Neural cell (in vitro differentiated cells): ENCODE results near the gene MRPL11. TPM values are rescaled to one million over a fixed set of nuclear protein-coding genes. Genes with fewer than 3 reads are reported as not detected.

Experiments
- H2AFZ ChIP-seq: fragments of 200-600, 300-800 bp; sonication (generic), shearing (Covaris generic); 2 replicates; pipeline ENCODE4 v1.6.0; 2014; ENCODE audit warnings: low read depth, mild to moderate bottlenecking, antibody characterized with exemption, low read length, moderate library complexity
- H3F3A ChIP-seq: fragments of 200-600 bp; shearing (Covaris generic); 2 replicates; pipeline ENCODE4 v1.6.1; 2016; ENCODE audit warnings: mild to moderate bottlenecking, moderate library complexity, mixed read lengths, antibody characterized with exemption, low read length; ENCODE audit not compliant: insufficient read depth, poor library complexity, severe bottlenecking
- H3K27ac ChIP-seq: fragments of 200-600, 300-800 bp; sonication (generic), shearing (Covaris generic); 2 replicates; pipeline ENCODE4 v1.5.1; 2014; ENCODE audit warnings: mild to moderate bottlenecking, low read length, moderate library complexity
- H3K27me3 ChIP-seq: fragments of 300-800, 200-600 bp; sonication (generic), shearing (Covaris generic); 2 replicates; pipeline ENCODE4 v1.6.0; 2014; ENCODE audit warnings: mild to moderate bottlenecking, low read depth, low read length, moderate library complexity; ENCODE audit not compliant: insufficient read depth
- H3K36me3 ChIP-seq: fragments of 300-800, 200-600 bp; sonication (generic), shearing (Covaris generic); 2 replicates; pipeline ENCODE4 v1.5.1; 2014; ENCODE audit warnings: mild to moderate bottlenecking, antibody characterized with exemption, low read length, moderate library complexity; ENCODE audit not compliant: insufficient read depth
- H3K4me2 ChIP-seq: fragments of 300-800, 200-600 bp; sonication (generic), shearing (Covaris generic); 2 replicates; pipeline ENCODE4 v1.6.0; 2014; ENCODE audit warnings: mild to moderate bottlenecking, low read length
- H3K4me3 ChIP-seq: fragments of 300-800, 200-600 bp; sonication (generic), shearing (Covaris generic); 2 replicates; pipeline ENCODE4 v1.5.1; 2014; ENCODE audit warnings: mild to moderate bottlenecking, low read length, moderate library complexity
- H3K79me2 ChIP-seq: fragments of 200-600 bp; shearing (Covaris generic); replicated peaks from 2 replicates; pipeline ENCODE4 v1.6.0; 2014; ENCODE audit warnings: mild to moderate bottlenecking, low read length, moderate library complexity; ENCODE audit not compliant: insufficient read depth
- H3K9ac ChIP-seq: fragments of 300-800, 200-600 bp; sonication (generic), shearing (Covaris generic); 2 replicates; pipeline ENCODE4 v1.6.1; 2016; ENCODE audit warnings: mild to moderate bottlenecking, low read length, mixed read lengths
- H3K9me2 ChIP-seq: fragments of 200-600 bp; shearing (Covaris generic); 2 replicates; pipeline ENCODE4 v1.6.1; 2016; ENCODE audit warnings: mild to moderate bottlenecking, low read length, mixed read lengths; ENCODE audit not compliant: insufficient read depth
- H3K9me3 ChIP-seq: fragments of 200-600, 300-800 bp; sonication (generic), shearing (Covaris generic); 2 replicates; pipeline ENCODE4 v1.6.1; 2016; ENCODE audit warnings: mild to moderate bottlenecking, mixed run types, low read length, moderate library complexity, mixed read lengths
- H4K20me1 ChIP-seq: fragments of 200-600 bp; shearing (Covaris generic); 2 replicates; pipeline ENCODE4 v1.6.1; 2016; ENCODE audit warnings: mild to moderate bottlenecking, mixed run types; ENCODE audit not compliant: insufficient read depth
- CTCF ChIP-seq: fragments of 450-650 bp; IDR thresholded peaks from 2 replicates; pipeline ENCODE4 v1.5.1; 2014; ENCODE audit warnings: antibody characterized with exemption, mild to moderate bottlenecking, moderate library complexity; ENCODE audit not compliant: poor library complexity, severe bottlenecking
- EP300 ChIP-seq: fragments of 450-650 bp; conservative IDR thresholded peaks from 2 replicates; pipeline ENCODE4 v1.6.1; 2014; ENCODE audit warnings: antibody characterized with exemption, mild to moderate bottlenecking, moderate library complexity; ENCODE audit not compliant: poor library complexity, severe bottlenecking
- EZH2 ChIP-seq: fragments of 200-600, 300-800 bp; shearing (Covaris generic), sonication (generic); IDR thresholded peaks from 2 replicates; pipeline ENCODE4 v1.6.1; 2014; ENCODE audit warnings: antibody characterized with exemption, low read length, borderline replicate concordance, mild to moderate bottlenecking; ENCODE audit not compliant: insufficient read depth, poor library complexity, severe bottlenecking
- MXI1 ChIP-seq: fragments of 450-650 bp; conservative IDR thresholded peaks from 2 replicates; pipeline ENCODE4 v1.6.1; 2014; ENCODE audit warnings: antibody characterized with exemption, mild to moderate bottlenecking; ENCODE audit not compliant: poor library complexity, severe bottlenecking
- POLR2AphosphoS5 ChIP-seq: IDR thresholded peaks from 2 replicates; pipeline ENCODE4 v1.6.1; 2012
- RAD21 ChIP-seq: fragments of 450-650 bp; conservative IDR thresholded peaks from 2 replicates; pipeline ENCODE4 v1.6.1; 2014; ENCODE audit warnings: antibody characterized with exemption, mild to moderate bottlenecking, moderate library complexity
- REST ChIP-seq: IDR thresholded peaks from 2 replicates; pipeline ENCODE4 v1.6.1; 2012; ENCODE audit warnings: borderline replicate concordance
- SMC3 ChIP-seq: fragments of 450-650 bp; conservative IDR thresholded peaks from 2 replicates; pipeline ENCODE4 v1.6.1; 2014; ENCODE audit warnings: antibody characterized with exemption, mild to moderate bottlenecking, moderate library complexity; ENCODE audit not compliant: poor library complexity
- TAF1 ChIP-seq: IDR thresholded peaks from 2 replicates; pipeline ENCODE4 v1.6.1; 2012; ENCODE audit warnings: low read depth
- polyA plus RNA-seq: library from polyadenylated mRNA; depleted of rRNA; stranded (reverse); fragments of >200 nt; gene quantifications from 2 replicates; pipeline ENCODE4 v1.2.3, GENCODE V29; 2014

The MRPL11 gene
- polyA plus RNA-seq, 1 donor from 2014 or later: 50.9 TPM

- H2AFZ ChIP-seq: no peak overlapping the region
Observed at GRCh38 chr11:66473167-66473566, 34.5 kb upstream of the MRPL11 start.

GRCh38 chr11:66472054-66472453, 33.4 kb upstream of the MRPL11 start:
- no peaks in the 10 kb centered on the region for H3F3A ChIP-seq
- no peaks in the 10 kb centered on the region for H3K79me2 ChIP-seq
- H3K9ac ChIP-seq: no peak overlapping the region
- H3K4me3 ChIP-seq: no peak overlapping the region
- H3K27ac ChIP-seq: no peak overlapping the region
- no peaks in the 10 kb centered on the region for H3K27me3 ChIP-seq
- no peak overlapping the region for H3K4me2 ChIP-seq
- no peaks in the 10 kb centered on the region for H3K36me3 ChIP-seq
- H3K9me3 ChIP-seq: no peaks in the 10 kb centered on the region
- no peak overlapping the region for H2AFZ ChIP-seq
- no peaks in the 10 kb centered on the region for H3K9me2 ChIP-seq
- H4K20me1 ChIP-seq: no peaks in the 10 kb centered on the region
- TF ChIP-seq REST (no peak), RAD21 (no peak), EP300 (no peak), TAF1 (no peak), POLR2AphosphoS5 (no peak), EZH2 (no peak), CTCF (no peak)

More at GRCh38 chr11:66473167-66473566, 34.5 kb upstream of the MRPL11 start:
- Histone ChIP-seq H3K9me3 (no peaks in the 10 kb centered on the region), H3K27me3 (no peaks in the 10 kb centered on the region), H3F3A (no peaks in the 10 kb centered on the region), H3K36me3 (no peaks in the 10 kb centered on the region), H3K4me2 (no peak overlapping the region), H3K27ac (no peak overlapping the region), H3K4me3 (no peak overlapping the region), H3K9ac (no peak overlapping the region), H3K9me2 (no peaks in the 10 kb centered on the region), H4K20me1 (no peaks in the 10 kb centered on the region), H3K79me2 (no peaks in the 10 kb centered on the region)
- TF ChIP-seq POLR2AphosphoS5 (no peak), REST (no peak), SMC3 (no peak), MXI1 (no peak), EP300 (no peak), EZH2 (no peak), CTCF (no peak), RAD21 (no peak), TAF1 (no peak)
